ENCODE data around the gene PDCD1. TPM values are rescaled to one million over a fixed set of nuclear protein-coding genes. Genes with fewer than 3 reads are reported as not detected.
A peak's percentile ranks its signal among the peaks of the same experiment; 100 is the strongest.
"Not testable (repeated sequence)": the region's sequence is repeated elsewhere in the genome, so short reads cannot be mapped to it uniquely, and the experiment has no call there.

The PDCD1 gene
- total RNA-seq, 1 donor from 2014 or later = 1.4 TPM

GRCh38 chr2:241882091-241882625 is 23.5 kb upstream of the PDCD1 start:
- peak; percentile 63 for DNase-seq
- ATAC-seq = peak; percentile 48
- intact Hi-C loops (cut with micrococcal nuclease) = no loop called here

- DNase-seq = peak; percentile 28
- intact Hi-C loops (cut with micrococcal nuclease) = no loop called here
- ATAC-seq = no peak
These were observed 21.8 kb upstream of the PDCD1 start for GRCh38 chr2:241880311-241881073.

DNA sequence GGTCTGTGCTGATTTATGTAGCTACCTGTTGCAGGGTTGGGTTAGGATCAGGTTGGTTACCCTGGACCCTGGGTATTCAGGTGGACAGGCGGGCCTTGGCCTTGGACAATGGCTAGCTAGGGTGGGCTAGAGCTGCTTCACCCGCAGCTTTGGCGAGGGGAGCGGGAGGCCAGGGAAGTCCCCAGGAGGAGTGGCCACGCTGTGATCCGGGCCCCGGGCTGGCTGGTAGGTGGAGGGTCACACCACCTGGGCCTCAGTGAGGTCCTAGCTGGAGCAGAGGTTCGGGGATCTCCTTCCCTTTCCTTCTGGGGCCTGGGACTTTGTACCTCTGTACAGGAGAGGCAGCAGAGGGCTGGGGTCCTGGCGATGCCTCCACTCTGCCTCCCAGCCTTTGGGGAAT is 20.6 kb upstream of the PDCD1 start:
- DNase-seq (peak; percentile 31), ATAC-seq (no peak)
- intact Hi-C loops (cut with micrococcal nuclease) = no loop called here

GRCh38 chr2:241877989-241878970 is 19.6 kb upstream of the PDCD1 start:
- peak; percentile 85 for DNase-seq
- peak; percentile 36 for ATAC-seq
- intact Hi-C loops (cut with micrococcal nuclease) = no loop called here

GRCh38 chr2:241877197-241877685 is 18.5 kb upstream of the PDCD1 start:
- ATAC-seq (no peak), DNase-seq (peak; percentile 17)
- intact Hi-C loops (cut with micrococcal nuclease) = no loop called here

DNA sequence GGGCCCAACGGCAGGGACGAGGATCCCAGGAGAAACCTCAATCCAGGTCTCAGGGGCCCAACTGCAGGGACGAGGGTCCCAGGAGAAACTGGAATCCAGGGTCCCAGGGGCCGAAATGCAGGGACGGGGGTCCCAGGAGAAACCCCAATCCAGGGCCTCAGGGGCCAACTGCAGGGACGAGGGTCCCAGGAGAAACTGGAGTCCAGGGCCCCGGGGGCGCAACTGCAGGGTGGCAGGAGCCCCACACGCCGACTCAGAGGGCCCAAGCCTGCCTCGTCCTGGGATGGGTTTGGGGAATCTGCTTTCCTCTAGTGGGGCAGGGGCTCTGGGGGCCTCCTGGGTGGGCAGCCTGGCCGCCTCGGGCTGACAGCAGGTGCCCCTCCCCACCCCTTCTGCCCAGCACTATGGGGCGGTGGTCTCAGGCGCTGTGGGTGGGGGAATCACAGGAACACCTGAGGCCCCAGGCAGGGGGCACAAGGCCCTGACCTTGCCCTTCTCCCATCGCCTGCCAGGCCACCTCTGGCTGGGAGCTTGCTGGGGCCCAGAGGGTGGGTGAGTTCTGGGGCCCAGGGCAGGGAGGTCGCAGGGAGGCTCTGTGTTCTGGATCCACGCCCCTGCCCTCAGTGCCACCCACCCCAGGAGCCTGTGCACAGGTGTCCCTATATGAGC is 18.0 kb upstream of the PDCD1 start:
- DNase-seq (peak; percentile 28), ATAC-seq (no peak)
- intact Hi-C loops (cut with micrococcal nuclease) = no loop called here

- intact Hi-C loops (cut with micrococcal nuclease); ATAC-seq: not testable (repeated sequence)
- DNase-seq = peak; percentile 11
These were observed 17.2 kb upstream of the PDCD1 start for GRCh38 chr2:241875754-241876527.

DNA sequence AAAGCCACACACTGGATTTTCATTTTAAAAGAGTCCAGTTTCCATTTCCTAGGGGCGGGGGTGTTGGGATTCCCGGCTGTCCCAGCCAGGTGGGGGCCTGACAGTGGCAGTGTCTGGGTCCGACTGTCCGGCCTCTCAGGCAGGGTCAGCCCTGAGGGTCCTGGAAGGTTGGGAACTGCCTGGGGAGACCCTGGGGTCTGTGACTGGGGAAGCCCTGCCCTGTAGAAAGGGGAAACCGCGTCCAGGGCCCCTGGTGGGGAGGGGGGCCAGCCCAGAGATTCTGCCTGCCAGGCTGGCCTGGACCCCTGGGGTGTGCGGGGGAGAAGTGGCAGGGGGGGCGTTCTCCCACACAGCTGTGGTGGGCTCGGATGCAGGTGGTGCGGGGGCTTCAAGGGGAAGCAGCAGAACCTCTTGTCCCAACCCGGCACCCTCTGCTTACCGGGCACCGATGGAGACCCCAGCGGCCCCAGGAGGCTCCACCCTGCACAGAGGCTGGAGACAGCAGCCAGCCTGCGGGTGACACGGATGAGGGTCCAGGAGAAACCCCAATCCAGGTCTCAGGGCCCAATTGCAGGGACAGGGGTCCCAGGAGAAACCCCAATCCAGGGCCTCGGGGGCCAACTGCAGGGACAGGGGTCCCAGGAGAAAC is 15.7 kb upstream of the PDCD1 start:
- ATAC-seq (no peak), DNase-seq (peak; percentile 25)
- intact Hi-C loops (cut with micrococcal nuclease) = no loop called here

DNA sequence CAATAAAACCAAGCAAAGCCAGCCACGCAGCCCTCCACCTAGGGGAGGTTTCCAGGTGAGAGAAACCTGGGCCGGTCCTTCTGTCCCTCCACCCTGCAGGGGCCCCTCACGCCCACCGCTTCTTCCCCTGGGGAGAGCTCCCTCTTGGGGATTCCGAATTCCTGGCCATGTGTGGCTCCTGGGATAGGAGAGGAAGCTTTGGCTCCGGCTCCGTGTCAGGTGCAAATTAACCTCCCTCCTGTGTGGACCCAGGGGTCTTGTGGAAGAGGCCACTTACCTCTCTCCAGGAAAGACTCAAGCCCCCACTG is 15.1 kb upstream of the PDCD1 start:
- intact Hi-C loops (cut with micrococcal nuclease) = no loop called here
- peak; percentile 22 for DNase-seq
- ATAC-seq = no peak

DNA sequence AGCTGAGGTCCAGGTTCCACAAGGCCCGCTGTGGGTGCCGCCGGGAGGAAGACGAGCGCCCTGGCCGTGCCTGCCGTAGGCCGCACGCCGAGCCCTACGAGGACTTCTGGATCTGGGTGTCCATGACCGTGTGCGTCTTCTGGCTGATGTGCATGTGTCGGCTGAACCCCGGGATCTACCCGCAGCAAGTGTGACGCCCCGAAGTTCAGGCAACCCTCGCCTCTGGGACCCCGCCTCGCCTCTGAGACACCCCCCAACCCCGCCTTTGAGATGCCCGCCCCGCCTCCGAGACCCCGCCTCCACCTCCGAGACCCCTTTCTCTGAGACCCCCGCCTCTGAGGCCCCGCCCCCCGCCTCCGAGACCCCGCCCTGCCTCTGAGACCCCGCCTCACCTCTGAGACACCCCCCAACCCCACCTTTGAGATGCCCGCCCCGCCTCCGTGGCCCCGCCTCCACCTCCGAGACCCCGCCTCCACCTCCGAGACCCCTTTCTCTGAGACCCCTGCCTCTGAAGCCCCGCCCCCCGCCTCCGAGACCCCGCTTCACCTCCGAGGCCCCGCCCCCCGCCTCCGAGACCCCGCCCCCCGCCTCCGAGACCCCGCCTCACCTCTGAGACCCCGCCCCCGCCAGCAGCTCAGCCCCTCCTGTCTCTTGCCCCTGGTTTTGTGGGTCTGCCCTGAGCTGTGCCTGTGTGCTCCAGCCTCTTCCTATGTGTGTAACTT is 14.5 kb upstream of the PDCD1 start:
- no peak for ATAC-seq
- DNase-seq = peak; percentile 27
- intact Hi-C loops (cut with micrococcal nuclease) = no loop called here

GRCh38 chr2:241872313-241872642 is 13.6 kb upstream of the PDCD1 start:
- intact Hi-C loops (cut with micrococcal nuclease) = no loop called here

DNA sequence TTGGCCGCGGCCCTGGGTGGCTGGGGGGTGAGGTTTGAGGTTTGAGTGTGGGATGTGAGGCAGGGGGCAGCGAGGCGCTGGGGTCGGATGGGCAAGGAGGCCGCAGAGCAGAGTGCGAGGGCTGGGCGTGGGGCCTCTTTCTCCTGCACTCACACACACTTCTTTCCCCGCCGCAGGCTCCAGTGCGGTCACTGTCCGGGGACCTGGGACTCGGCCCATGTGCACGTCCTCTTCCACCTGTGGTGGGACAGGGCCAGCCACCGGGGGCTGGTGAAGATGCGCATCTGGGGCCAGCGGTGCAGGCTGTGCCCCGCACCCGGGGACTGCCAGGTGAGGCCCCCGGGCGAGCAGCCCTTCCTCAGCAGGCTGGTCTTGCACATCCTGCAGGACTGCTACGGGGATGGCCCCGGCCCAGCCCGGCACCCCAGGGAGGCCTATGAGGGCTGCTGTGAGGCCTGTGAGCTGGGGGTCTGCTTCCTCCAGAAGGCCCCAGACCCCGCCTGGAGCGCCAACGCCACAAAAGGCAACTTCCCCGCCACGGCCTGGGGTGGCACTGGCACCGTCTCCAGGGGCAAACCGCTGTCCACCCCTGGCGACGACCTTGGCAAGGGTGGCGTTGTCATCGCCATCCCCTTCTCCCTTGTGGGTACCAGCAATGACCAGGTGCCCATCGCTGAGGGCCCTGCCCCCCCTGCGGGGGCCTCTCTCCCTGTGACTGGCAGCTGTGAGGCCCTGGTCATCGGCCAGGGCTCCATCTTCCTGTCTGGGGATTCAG is 13.0 kb upstream of the PDCD1 start:
- ATAC-seq (no peak), DNase-seq (peak; percentile 22)
- intact Hi-C loops (cut with micrococcal nuclease) = no loop called here

More at GRCh38 chr2:241872313-241872642, 13.6 kb upstream of the PDCD1 start:
- peak; percentile 8 for DNase-seq
- no peak for ATAC-seq

DNA sequence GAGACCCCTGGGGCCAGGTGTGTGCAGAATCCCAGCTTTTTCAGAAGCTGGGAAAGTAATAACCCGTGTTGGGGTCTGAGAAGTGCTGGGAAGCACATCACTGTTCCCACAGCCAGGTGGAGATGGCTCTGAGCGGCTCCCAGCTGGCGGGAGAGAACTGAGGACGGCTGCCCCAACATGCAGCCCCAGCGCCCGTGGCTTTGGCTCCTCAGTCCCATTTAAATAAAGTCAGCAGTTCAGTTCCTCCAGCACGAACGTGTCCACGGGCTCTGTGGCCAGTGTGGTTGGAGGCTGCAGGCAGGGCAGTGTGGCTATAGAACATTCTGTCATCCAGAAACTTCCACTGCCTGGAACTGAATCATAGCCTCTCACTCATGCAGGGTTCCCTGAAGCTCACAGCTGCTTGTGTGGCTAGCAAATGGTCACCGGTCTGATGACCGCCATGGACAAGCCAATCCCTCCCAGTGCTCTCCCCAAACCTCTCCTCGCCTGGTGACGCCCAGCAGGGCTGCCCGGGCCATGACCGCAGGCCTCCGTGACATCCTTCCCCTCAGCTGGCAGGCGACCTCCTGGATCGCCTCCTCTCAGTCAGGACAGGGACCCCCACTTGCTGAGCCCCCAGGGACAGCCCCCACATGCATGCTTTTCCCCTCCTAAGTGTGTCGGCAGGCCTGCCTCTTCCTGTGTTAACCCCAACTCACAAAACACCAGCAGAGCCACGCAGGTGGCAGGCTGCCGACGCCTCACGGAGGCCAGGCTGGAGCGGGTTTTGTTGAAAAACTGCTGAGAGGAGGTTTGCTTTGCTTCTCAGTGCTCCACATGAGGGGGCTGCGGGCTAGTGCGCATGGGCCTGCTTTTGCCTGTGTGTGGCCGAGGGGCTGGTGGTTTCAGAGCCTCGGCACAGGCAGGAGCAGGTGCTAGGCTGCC is 12.2 kb upstream of the PDCD1 start:
- DNase-seq (peak; percentile 38), ATAC-seq (no peak)
- intact Hi-C loops (cut with micrococcal nuclease) = no loop called here

- no peak for ATAC-seq
- peak; percentile 32 for DNase-seq
- intact Hi-C loops (cut with micrococcal nuclease) = no loop called here
These were observed 11.4 kb upstream of the PDCD1 start for GRCh38 chr2:241870081-241870541.

DNA sequence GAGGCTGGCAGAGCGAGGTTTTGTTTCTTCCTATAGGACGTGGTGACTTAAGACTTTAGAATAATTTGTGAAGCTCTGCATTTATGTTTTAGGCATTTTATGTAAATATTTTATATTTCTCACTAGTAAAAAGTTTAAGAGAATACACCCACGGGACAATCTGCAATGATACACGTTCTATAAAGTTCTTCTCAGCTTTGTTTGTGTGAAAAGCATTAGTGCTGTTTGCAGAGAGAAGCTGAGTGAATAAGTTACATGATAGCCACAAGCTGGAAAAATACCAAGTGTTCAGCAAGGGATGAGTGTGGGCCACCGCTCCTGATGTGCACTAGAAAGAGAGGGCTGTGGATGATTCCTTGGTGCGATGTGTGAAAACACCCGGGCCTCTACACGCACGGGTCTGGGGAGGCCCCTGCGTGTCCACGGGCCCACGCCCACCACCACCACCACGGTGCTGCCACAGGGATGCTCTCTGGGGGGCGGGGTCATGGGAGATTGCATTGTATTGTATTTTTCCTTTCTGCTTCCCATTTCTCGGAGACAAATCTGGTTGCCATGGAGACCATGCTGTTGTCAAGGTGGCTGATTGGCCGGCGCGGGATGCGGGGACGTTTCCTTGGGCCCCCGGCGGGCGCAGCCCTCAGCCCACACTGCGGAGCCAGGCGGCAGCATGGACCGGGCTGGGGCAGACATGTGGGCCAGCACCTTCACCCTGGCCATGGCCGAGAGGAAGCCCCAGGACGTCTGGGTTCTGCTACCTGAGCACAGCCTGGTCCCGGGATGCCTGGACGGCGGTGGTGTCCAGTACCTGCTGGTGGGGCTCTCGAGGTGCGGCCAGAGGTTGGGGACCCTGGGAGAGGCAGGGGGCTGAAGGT is 10.6 kb upstream of the PDCD1 start, which contains the start of gene RTP5:
RTP5 (plus strand) TSS at position 643 of the 875 bp plus-strand sequence; CDS start at position 671, 28 bp downstream.
- ATAC-seq (no peak), DNase-seq (peak; percentile 22)
- intact Hi-C loops (cut with micrococcal nuclease) = no loop called here

All from left ventricle myocardium superior (tissue), 1 donor.